HG03108 (cell line): ENCODE measurements around the gene FBXL17.

ENCODE experiments used
- ATAC-seq: cut with Tn5 transposase; IDR thresholded peaks from one replicate; pipeline ENCODE4 v1.9.1; 2021; ENCODE audit warnings: moderate library complexity; ENCODE audit not compliant: unreplicated experiment

Gene FBXL17

GRCh38 chr5:108251350-108251749 lies 130.5 kb downstream of the FBXL17 start:
- no peak for ATAC-seq

GRCh38 chr5:108249785-108250426 lies 132.0 kb downstream of the FBXL17 start:
- no peak for ATAC-seq

GRCh38 chr5:108249095-108249784 lies 132.7 kb downstream of the FBXL17 start:
- no peak for ATAC-seq

- ATAC-seq, result no peak
These were observed 142.7 kb downstream of the FBXL17 start for GRCh38 chr5:108238936-108239887.

GRCh38 chr5:108238461-108238860 lies 143.4 kb downstream of the FBXL17 start:
- ATAC-seq, result no peak

GRCh38 chr5:108233617-108234155 lies 148.2 kb downstream of the FBXL17 start:
- no peak for ATAC-seq

- no peak for ATAC-seq
These were observed 149.1 kb downstream of the FBXL17 start for GRCh38 chr5:108232805-108233204.

- no peak for ATAC-seq
These were observed 159.9 kb downstream of the FBXL17 start for GRCh38 chr5:108222011-108222410.

- no peak for ATAC-seq
These were observed 161.1 kb downstream of the FBXL17 start for GRCh38 chr5:108220834-108221233.

- ATAC-seq, result no peak
These were observed 165.0 kb downstream of the FBXL17 start for GRCh38 chr5:108216890-108217289.

GRCh38 chr5:108214857-108215256 lies 167.0 kb downstream of the FBXL17 start:
- ATAC-seq, result no peak

GRCh38 chr5:108212775-108213346 lies 169.0 kb downstream of the FBXL17 start:
- no peak for ATAC-seq

- ATAC-seq, result no peak
These were observed 175.2 kb downstream of the FBXL17 start for GRCh38 chr5:108206707-108207106.

- no peak for ATAC-seq
These were observed 180.2 kb downstream of the FBXL17 start for GRCh38 chr5:108201721-108202120.

- ATAC-seq, result no peak
These were observed 185.6 kb downstream of the FBXL17 start for GRCh38 chr5:108196276-108196675.

GRCh38 chr5:108193021-108193795 lies 188.7 kb downstream of the FBXL17 start:
- ATAC-seq, result no peak

- no peak for ATAC-seq
These were observed 197.0 kb downstream of the FBXL17 start for GRCh38 chr5:108184940-108185339.

GRCh38 chr5:108181975-108182374 lies 199.9 kb downstream of the FBXL17 start:
- no peak for ATAC-seq

- ATAC-seq, result no peak
These were observed 207.6 kb downstream of the FBXL17 start for GRCh38 chr5:108174286-108174685.

GRCh38 chr5:108171759-108172158 lies 210.1 kb downstream of the FBXL17 start:
- ATAC-seq, result no peak
